ENCODE data around the gene BLOC1S4. TPM values are rescaled to one million over a fixed set of nuclear protein-coding genes. Genes with fewer than 3 reads are reported as not detected.

The BLOC1S4 gene
- total and polyA plus RNA-seq, 4 donors, result 4.9 to 7.7 (median 5.4) TPM

GRCh38 chr4:6687947-6688878 lies 27.8 kb upstream of the BLOC1S4 start (continued):
- TF ChIP-seq CTCF (IDR thresholded peaks at IDR 0.05; ENCODE audit: low read depth, low read length, missing input control) (no peak), JUND (IDR thresholded peaks at IDR 0.05) (no peak)

GRCh38 chr4:6688879-6689505 lies 27.0 kb upstream of the BLOC1S4 start:
- Histone ChIP-seq H3K27me3 (ENCODE audit: control insufficient read depth in 4 of 4, insufficient read depth in 4 of 4, low read length in 3 of 4) (no peaks in the 10 kb centered on the region), H3K27ac (ENCODE audit: low read depth in 1 of 2, low read length in 2 of 2) (peak overlapping the region; percentile 21 to 72), H3K36me3 (ENCODE audit: control insufficient read depth in 4 of 4, insufficient read depth in 3 of 4, low read depth in 1 of 4, low read length in 3 of 4) (no peaks in the 10 kb centered on the region), H3K9me3 (ENCODE audit: control insufficient read depth in 4 of 4, low read length in 3 of 4) (no peaks in the 10 kb centered on the region), H3K9ac (ENCODE audit: low read depth in 1 of 2, low read length in 2 of 2) (no peak overlapping the region), H3K4me1 (ENCODE audit: control insufficient read depth in 4 of 4, insufficient read depth in 4 of 4, low read length in 3 of 4) (peaks cover 11 to 25% (median 19%) of the 10 kb centered on the region in 4 donors), H3K4me3 (ENCODE audit: low read depth in 1 of 3, low read length in 3 of 3) (no peak overlapping the region)
- WGBS, result 44% methylated on average over 23 of the region's 23 CpGs
- DNase-seq (ENCODE audit: low spot score), result no peak
- TF ChIP-seq SP1 (IDR thresholded peaks at IDR 0.05) (peak; percentile 58), CTCF (IDR thresholded peaks at IDR 0.05; ENCODE audit: low read depth, low read length, missing input control) (no peak), NR2F2 (IDR thresholded peaks at IDR 0.05) (no peak), RXRA (IDR thresholded peaks at IDR 0.05) (peak; percentile 43 to 92), HNF4A (conservative IDR thresholded peaks at IDR 0.05) (peak; percentile 22 to 72), JUND (IDR thresholded peaks at IDR 0.05) (peak; percentile 16 to 35), YY1 (IDR thresholded peaks at IDR 0.05) (peak; percentile 78), ATF3 (IDR thresholded peaks at IDR 0.05) (no peak), HNF4G (IDR thresholded peaks at IDR 0.05) (no peak), FOXA1 (IDR thresholded peaks at IDR 0.05) (peak; percentile 29), FOXA2 (IDR thresholded peaks at IDR 0.05) (peak; percentile 58), EGR1 (IDR thresholded peaks at IDR 0.05; ENCODE audit: low read depth in 2 of 2) (no peak), RAD21 (IDR thresholded peaks at IDR 0.05) (no peak), TAF1 (conservative IDR thresholded peaks at IDR 0.05) (no peak), GABPA (IDR thresholded peaks at IDR 0.05 in 1 of 2, conservative IDR thresholded peaks at IDR 0.05 in 1 of 2) (no peak), MAX (IDR thresholded peaks at IDR 0.05) (no peak), REST (IDR thresholded peaks at IDR 0.05) (no peak), ZBTB33 (IDR thresholded peaks at IDR 0.05) (no peak)
